GM18907 (cell line): ENCODE data around the gene CDKN2A.
A peak's percentile ranks its signal among the peaks of the same experiment; 100 is the strongest.

Source experiments
- ATAC-seq: cut with Tn5 transposase; IDR thresholded peaks from one replicate; pipeline ENCODE4 v1.9.1; 2021; ENCODE audit warnings: mild to moderate bottlenecking, moderate library complexity; ENCODE audit not compliant: unreplicated experiment

CDKN2A gene

DNA sequence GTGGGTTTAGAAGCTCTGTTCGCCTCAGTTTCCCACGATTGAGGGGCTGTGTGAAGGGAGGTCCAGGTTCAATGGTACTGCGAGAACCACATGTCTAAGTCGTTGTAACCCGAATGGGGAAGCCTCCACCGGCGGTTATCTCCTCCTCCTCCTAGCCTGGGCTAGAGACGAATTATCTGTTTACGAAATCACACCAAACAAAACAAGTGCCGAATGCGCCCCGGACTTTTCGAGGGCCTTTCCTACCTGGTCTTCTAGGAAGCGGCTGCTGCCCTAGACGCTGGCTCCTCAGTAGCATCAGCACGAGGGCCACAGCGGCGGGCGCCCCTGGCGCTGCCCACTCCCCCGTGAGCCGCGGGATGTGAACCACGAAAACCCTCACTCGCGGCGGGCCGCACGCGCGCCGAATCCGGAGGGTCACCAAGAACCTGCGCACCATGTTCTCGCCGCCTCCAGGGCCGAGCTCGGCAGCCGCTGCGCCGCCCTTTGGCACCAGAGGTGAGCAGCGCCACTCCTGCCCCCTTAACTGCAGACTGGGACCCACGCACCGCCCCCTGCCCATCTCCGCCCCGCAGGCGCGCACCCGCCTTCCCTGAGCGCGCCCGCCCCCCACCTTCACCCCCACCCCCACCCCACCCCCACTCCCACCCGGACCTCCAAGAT is at the start of gene CDKN2A:
CDKN2A (minus strand) TSS at position 500 of the 663 bp plus-strand sequence.
- ATAC-seq, result peak; percentile 47

DNA sequence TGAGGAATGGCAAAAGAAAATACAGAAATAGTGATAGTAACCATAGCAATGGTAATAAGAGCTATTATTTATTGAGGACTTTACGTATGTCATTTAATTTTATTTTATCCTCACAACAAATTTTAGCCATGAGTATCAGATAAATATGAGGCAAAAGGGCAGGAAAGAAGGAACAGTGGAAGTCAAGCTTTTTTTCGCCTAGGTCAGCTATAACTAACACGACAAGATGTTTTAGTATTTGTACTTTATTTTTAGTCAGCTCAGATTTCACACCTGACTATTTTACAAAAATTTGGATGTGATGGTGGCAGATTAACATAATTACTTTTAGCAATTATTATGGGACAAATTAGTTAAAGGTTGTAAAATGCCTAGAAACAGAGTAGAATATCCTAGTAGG is 49.7 kb upstream of the CDKN2A start:
- no peak for ATAC-seq

DNA sequence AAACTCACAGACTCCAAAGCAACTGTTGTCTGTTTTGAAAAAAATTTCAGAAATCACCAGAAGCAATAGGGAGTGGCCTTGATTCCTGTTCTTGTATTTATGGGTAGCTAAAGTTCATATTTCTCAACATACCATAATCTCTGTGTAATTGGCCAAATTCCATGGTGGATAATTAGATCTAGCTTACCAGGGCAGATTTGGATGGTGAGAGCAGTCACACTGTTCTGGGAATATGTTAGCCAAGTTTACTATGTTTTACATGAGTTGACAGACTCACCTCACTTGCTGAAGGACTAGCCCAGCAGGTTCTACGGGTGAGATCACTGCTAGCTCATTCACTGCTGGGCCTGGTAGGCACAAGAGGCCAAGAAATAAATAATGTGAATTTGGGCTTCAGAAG is 47.6 kb upstream of the CDKN2A start:
- ATAC-seq, result no peak

DNA sequence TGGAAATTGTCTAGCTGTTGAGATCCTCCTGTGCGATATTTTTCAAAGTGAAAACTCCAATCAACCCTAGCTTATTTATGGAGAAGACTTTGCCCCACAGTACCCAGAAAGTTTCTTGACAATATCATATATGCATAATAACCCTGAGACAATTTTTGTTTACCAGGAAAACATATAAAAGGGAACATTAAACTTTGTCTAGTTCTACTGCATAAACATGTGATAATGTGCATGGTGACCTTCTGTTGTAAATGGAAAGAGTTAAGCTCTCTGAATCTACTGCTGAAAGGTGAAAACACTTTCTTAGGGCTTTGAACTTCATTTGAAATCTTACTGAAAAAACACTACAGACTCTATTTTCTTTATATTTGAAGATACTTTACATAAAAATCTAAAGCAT is 47.2 kb upstream of the CDKN2A start:
- ATAC-seq, result no peak

DNA sequence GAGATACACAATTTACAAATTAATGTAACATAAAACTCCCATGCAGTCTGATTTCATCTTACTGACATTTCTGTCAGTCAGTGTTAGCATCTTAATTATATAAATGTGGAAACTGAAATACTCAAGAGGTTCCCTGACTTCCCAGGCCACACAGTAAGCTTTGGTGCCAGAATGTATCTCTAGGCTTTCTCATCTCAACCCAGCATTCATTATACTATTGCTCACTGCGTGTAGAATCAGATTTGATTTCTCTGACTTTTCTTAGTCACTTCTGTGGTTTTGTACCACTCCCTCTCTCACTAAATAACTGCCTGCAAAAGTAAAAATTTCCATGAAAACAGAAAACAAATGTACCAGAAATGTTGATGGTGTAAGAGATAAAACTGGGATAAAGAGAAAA is 46.6 kb upstream of the CDKN2A start:
- no peak for ATAC-seq

DNA sequence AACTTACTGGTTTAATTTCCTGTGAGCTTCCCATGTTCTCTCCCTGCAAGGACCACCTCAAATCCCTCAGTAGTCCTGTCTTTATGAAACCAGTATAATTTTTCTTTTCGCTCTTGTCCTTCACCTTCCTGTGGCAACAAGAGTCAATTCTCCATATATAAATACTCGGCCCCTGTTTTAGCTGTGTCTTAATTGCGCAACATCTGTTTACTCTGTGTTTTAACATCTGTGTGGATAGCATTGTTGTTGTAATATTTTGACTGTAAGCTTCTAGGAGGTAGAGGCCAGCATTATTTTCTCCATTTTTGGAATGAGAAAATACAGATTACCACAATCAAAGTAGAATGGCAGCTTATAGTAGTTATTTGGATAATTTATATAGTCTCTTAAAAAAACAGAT is 45.1 kb upstream of the CDKN2A start:
- ATAC-seq, result no peak

DNA sequence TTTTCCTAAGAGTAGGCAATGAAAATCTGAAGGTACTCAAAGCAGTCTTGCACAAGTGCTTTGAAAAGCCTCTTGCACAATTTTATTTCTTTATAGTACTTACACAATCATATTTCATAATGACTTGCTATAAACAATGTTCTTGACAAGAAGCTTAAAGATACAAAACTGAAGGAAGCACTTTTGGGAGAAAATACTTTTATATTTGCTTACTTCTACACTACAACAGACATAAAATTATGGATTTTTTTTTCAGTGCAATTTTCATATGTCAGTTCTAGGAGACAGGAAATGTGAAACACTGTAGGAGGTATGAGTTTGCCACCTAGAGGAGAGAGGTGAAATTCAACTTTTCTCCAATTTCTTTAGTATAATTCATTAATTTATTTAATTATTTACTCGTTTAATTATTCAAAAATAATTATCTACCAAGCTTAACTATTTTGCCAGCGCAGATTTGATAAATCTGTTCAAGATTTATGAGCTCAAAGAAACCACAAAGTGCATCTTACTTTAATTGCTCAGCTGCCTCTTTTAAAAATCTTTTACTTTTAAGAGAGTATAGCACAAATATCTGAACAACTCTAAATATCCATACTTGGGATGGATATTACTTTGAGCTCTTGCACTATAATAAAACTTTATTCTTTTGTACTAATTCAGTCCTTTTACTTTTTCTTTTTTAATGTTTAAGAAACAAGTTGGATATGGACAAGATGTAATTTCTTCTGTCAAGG is 43.9 kb upstream of the CDKN2A start:
- no peak for ATAC-seq

DNA sequence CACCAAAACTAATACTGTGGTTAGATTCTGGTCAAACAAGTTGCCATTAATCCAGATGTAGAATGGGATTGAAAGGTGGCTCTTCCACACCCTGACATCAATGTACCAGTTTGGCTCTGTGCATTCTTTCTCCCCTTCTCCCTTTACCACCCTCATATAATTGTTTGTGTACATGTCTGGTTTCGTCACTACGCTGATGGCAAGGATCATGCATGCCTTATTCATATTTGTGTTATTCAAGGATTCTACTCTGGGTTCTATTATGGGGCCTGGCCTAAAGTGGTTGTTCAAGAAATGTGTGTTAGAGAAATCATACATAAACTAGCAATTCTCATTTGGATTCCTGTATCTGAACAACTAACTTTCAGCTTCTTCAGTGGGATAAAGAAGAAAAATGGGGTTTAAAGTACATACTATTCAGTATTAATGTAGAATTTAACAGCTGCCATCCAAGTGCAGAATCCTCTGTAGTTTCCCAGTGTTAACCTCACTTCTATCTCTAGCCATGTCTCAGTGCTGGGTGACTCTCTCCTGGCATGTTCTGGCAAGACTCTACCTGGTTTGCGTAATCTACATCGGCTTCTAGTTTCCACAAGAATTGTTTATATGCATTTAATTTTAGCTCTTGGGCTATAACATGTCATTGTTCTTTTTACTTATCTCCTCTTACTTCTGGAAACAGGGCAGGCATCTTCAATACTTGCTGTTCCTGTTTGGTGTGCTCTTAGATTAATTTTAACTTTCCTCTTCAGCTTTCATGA is 42.9 kb upstream of the CDKN2A start:
- ATAC-seq, result no peak

DNA sequence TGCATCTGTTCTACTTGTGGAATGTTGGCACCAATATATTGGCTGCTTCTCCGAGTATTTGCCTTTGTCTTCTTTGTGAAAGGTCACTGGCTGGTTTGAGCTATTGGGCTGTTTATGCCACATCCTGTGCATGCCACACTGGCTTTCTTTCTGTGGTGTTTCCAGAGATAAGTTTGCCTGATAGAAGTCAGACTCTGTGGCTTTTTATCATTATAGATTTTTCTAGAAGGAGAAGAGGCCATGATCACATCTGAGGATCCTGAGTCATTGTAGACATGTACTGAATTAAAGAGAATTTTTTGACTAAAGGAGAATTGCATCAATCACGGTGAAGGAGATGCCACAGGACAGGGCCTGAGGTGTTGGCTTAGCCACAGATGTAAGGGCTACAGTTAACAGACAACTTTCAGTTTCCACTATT is 41.4 kb upstream of the CDKN2A start:
- no peak for ATAC-seq

DNA sequence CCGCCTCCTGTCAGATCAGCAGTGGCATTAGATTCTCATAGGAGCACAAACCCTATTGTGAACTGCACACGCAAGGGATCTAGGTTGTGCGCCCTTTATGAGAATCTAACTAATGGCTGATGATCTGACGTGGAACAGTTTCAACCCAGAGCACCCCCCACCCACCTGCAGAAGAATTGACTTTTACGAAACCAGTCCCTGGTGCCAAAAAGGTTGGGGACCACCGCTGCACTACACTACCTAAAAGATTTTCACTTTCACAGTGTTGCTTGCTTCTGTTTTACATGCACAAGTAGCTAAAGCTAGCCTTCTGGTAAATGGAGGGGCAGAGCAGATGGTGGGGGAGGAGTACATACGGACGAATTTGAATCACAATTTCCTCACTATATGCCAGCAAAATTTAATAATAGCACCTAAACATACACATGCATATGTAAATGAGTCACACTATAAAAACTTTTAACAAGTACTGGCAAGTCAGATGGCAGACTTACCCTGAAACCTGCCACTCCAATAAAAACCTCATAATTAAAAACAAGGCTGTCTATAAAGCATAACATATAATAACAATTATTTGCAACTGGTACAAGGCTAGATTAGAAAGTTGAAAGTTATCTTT is 38.9 kb upstream of the CDKN2A start:
- ATAC-seq, result no peak

DNA sequence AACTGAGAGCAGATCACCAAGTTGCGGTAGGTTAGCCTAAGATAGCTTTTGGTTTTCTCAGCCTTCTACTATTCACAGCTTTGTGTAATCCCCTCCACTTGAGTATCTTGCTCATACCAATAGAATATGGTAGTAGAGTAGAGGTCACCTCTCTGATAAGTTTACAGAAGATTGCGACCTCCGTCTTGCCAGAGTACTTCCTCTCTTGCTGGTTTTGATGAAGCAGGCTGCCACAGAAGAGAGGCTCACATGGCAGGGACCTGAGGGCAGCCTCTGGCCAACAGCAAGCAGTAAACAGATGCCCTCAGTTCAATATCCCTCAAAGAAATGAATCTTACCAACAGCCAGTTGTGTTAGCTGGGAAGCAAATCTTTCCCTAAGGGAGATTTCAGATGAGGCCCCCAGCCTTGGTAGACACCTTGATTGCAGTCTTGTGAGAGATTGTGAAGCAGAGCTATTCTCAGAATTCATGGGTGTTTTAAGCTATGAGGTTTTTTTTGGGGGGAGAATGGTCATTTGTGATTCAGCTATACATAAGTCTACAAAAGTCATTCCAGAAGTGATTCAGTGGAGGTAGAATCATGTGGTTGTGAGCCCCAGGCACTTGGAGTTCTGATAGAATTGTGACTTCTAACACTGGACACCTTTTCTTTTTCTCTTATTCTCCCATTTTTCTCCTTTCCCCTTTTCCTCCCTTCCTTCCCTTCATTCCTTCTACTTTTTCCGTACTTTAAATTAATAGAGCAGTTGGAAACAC is 37.6 kb upstream of the CDKN2A start:
- no peak for ATAC-seq

DNA sequence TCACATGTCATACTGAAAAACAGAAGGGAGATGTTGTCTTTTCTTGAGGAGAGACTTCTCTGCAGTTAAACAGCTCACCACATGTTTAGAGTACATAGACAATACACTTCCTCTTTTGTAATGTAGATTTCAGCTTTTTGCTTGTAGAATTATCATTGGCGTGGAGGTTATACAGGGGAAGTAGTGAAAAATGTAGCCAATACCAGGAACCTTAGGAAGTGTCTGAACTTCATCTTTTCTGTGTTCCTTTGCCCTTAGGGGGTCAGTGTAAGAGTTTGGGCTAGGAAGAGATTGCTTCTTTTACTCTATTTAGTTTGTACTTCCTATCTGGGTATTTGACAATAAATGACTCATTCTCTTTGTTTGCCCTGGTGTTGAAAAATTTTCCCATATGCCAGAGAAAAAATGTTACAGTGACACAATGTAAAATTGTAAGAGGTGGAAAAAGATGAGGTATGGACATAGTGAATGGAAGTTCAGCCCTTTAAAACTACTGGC is 36.0 kb upstream of the CDKN2A start:
- no peak for ATAC-seq

DNA sequence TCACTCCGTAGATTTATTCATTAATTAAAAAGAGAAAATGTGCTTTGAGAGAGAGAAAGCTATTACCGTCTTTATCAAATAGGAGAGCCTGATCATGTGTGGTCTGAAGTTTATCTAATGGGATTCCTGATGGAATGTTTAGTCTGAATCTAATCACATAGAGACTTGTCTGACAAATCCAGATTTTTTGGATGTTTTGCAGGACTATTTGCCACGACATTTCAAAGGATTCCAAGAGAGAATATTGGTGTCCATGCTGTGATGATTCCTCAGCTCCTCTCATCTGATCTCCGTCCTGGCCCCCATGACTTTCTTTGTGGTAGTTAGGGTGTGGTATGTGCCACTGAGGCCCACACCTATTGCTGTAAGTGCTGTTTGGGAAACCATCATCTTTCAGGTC is 35.0 kb upstream of the CDKN2A start:
- ATAC-seq, result no peak

DNA sequence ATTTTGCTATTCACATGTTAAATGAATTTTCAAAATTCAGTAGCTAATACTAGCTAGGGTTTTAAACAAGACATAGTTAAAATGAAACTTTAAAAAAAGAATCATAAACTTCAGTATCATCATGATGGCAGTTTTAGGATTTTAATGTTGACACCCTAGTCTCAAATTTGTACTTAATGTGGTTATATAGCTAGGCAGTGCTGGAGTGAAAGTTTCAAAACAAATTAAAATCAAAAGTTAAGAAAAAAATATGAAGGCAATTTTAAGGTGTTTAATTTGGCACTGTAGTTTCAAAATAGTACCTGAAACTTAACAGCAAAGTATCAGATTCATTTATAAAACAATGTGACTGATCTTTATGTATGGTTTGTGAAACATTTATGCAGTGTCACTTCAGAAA is 34.2 kb upstream of the CDKN2A start:
- ATAC-seq, result no peak

DNA sequence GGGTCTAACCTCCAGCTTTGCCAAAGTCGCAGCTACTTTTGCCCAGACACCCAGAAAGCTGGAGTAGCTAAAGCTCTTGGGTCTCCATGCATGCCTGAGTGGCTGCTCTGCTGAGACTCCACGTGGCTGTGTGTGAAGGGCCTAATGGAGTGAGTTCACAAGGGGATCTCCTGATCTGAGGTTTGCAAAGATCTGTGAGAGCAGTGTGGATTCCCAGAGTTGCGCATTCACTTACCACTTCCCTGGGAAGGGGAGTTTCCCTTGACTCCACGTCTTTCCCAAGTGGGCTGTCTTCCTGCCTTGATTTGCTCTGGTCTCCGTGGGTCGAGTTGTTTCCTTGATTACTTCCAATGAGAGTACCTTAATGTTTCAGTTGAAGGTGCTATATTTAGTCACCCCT is 32.5 kb upstream of the CDKN2A start:
- no peak for ATAC-seq

DNA sequence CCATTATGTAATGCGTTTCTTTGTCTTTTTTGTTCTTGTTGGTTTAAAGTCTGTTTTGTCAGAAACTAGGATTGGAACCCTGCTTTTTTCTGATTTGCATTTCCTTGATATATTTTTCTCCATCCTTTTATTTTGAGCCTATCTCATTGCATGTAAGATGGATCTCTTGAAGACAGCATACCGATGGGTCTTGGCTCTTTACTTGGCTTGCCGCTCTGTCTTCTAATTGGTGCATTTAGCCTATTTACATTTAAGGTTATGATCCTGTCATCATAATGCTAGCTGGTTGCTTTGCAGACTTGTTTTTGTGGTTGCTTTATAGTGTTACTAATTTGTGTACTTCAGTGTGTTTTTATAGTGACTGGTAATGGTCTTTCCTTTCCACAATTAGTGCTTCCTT is 28.2 kb upstream of the CDKN2A start:
- ATAC-seq, result no peak

DNA sequence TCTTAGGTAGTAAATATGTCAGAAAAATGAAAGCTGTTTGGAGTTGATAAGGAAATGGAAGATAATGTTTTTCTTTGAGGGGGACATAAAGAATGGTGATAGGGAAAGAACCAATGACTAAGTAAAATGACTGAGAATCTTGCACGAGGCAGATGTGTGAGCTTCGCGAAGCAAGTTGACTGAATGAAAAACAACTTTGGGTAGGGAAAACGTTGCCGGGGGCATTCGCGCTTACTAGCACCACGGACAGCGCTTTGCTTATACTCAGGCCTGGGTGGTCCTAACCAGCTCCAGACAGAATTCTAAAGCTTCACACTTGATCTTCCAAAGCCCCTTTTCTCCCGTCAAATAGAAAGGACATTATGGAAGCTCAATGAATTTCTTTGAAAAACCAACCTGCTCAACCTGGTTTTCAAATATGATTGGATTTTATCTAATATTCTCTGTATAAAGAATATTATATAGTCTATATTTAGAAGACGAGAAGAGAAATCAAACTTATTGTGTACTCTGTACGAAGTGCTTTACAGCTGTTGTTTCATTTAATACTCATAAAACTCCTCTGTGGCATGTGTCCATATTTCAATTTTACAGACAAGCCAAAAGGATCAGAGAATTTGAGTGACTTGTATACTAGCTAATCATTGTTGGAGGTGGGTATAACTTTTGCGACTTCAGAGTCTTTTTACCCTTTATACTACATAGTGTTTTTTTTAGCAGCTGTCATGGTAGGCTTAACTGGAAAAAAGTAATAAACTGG is 16.9 kb upstream of the CDKN2A start:
- ATAC-seq, result no peak

DNA sequence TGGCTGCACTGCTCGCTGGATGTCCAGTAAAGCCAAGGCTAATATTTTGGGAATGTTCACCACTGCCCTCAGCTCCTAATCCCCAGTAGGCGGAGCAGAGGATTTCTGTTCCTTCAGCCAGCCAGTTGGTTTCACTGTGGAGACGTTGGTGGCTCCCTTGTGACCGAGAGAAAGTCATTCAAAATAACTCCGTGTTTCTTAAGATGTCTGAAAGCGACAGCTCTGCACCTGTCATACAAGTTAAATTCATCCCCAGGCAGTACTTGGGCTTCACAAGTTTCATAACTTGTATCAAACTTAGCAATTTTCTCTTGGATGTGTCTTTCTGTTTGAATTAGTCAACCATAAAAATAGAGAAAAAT is 15.3 kb upstream of the CDKN2A start:
- ATAC-seq, result peak; percentile 41

DNA sequence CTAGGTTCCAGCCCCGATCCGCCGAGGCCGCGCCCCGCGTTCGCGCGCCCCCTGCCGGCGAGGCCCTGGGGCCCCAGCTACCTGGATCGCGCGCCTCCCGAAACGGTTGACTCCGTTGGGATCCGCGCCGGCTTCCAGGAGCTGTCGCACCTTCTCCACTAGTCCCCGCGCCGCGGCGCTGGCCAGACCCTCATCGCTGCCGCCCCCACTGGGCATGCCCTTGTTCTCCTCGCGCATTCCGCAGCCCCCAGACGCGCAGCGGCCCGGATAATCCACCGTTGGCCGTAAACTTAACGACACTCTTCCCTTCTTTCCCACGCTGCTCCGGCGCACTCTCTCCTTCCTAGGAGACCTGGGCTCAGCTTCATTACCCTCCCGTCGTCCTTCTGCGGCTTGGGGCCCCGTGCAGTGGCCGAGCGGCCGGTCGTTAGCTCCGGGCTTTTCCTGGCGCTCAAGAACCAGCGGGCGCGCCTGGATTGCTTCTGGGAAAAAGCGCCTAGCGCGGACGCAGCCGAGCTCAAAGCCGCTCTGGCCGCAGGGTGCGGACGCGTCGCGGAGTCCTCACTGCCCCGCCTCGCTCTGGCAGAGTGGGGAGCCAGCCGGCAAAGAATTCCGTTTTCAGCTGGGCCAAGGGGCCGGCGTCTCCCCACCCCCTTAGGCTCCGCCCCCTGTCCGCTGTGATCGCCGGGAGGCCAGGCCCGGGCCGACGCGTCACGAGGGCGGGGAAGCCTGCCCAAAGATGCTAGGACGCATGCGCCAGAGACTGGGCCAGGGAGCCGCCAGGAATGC is 14.7 kb upstream of the CDKN2A start, which contains the start of gene CDKN2B:
CDKN2B (minus strand) TSS at position 589 of the 789 bp plus-strand sequence; CDS start at position 237, 352 bp downstream.
- peak; percentile 93 for ATAC-seq
